ENCODE results near the gene DLG1.

GRCh38 chr3:197007296-197007940 is 291.0 kb downstream of the DLG1 start:
- TF ChIP-seq POLR2AphosphoS5 (IDR thresholded peaks at IDR 0.05): no peak
- no peak for TF ChIP-seq CTCF (IDR thresholded peaks at IDR 0.05)
- TF ChIP-seq EP300 (IDR thresholded peaks at IDR 0.05): no peak
- TF ChIP-seq POLR2A (IDR thresholded peaks at IDR 0.05): no peak
